Prostate gland (tissue), 2 donors: ENCODE data around the gene SKAP1.

Source experiments
- POLR2A ChIP-seq: fragments of 450-650 bp; IDR thresholded peaks from one replicate; pipeline ENCODE4 v1.6.1; 2016; ENCODE audit warnings: antibody characterized with exemption, mild to moderate bottlenecking
- TF ChIP-seq, protein P1 (sequence below), 4 experiments: fragments of 200-600 bp in 2 of 4; fragments of 450-650 bp in 2 of 4; sonication (generic) in 2 of 4; IDR thresholded peaks; 1 replicate in 3 of 4; 2 replicates in 1 of 4; pipeline ENCODE4 v1.5.1; 2016 to 2019; ENCODE audit warnings: antibody characterized with exemption in 4 of 4, mild to moderate bottlenecking in 2 of 4, moderate library complexity in 2 of 4

DNA sequence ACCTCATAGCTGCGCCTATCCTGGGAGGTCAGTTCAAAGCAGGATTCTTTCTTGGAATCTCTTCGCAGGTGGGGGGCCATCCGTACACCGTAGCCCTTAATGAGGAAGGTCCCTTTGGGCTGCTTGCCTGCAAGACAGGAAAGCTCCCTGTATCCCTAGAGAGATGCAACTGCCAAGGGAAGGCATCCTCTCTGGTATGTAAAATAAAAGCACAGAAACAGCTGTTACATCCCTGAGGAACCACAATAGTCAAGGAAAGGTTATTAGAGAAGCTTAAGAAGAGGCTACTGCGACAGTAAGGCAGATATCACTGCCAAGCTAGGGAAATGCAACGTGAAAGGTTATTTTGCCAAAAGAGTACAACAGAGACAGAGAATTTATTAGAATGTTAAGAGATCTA lies 245.3 kb downstream of the SKAP1 start:
- no peak for TF ChIP-seq POLR2A
- TF ChIP-seq, protein P1, sequence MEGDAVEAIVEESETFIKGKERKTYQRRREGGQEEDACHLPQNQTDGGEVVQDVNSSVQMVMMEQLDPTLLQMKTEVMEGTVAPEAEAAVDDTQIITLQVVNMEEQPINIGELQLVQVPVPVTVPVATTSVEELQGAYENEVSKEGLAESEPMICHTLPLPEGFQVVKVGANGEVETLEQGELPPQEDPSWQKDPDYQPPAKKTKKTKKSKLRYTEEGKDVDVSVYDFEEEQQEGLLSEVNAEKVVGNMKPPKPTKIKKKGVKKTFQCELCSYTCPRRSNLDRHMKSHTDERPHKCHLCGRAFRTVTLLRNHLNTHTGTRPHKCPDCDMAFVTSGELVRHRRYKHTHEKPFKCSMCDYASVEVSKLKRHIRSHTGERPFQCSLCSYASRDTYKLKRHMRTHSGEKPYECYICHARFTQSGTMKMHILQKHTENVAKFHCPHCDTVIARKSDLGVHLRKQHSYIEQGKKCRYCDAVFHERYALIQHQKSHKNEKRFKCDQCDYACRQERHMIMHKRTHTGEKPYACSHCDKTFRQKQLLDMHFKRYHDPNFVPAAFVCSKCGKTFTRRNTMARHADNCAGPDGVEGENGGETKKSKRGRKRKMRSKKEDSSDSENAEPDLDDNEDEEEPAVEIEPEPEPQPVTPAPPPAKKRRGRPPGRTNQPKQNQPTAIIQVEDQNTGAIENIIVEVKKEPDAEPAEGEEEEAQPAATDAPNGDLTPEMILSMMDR (IDR thresholded peaks at IDR 0.05), result no peak
